NCI-H2227 (cell line): Measurements from ENCODE around the gene STXBP5.
A peak's percentile ranks its signal among the peaks of the same experiment; 100 is the strongest.

Source experiments
- DNase-seq: peaks from one replicate; lab custom pipeline; 2025; ENCODE audit not compliant: unreplicated experiment; lab: John Stamatoyannopoulos, UW

STXBP5 gene

GRCh38 chr6:147287869-147288271, 83.7 kb downstream of the STXBP5 start:
- DNase-seq: no peak

GRCh38 chr6:147297124-147297523, 92.9 kb downstream of the STXBP5 start:
- no peak for DNase-seq

- DNase-seq: no peak
Measured at GRCh38 chr6:147297663-147298316, 93.6 kb downstream of the STXBP5 start.

- no peak for DNase-seq
Measured at GRCh38 chr6:147298461-147298860, 94.2 kb downstream of the STXBP5 start.

- no peak for DNase-seq
Measured at GRCh38 chr6:147299035-147299434, 94.8 kb downstream of the STXBP5 start.

GRCh38 chr6:147301070-147301469, 96.9 kb downstream of the STXBP5 start:
- DNase-seq: no peak

- no peak for DNase-seq
Measured at GRCh38 chr6:147304016-147304415, 99.8 kb downstream of the STXBP5 start.

GRCh38 chr6:147310521-147310920, 106.3 kb downstream of the STXBP5 start:
- no peak for DNase-seq

GRCh38 chr6:147311218-147311617, 107.0 kb downstream of the STXBP5 start:
- no peak for DNase-seq

- no peak for DNase-seq
Measured at GRCh38 chr6:147321260-147321659, 117.0 kb downstream of the STXBP5 start.

- DNase-seq: no peak
Measured at GRCh38 chr6:147322299-147323162, 118.3 kb downstream of the STXBP5 start.

GRCh38 chr6:147325557-147325956, 121.3 kb downstream of the STXBP5 start:
- DNase-seq: no peak

GRCh38 chr6:147331401-147331800, 127.2 kb downstream of the STXBP5 start:
- DNase-seq: no peak

GRCh38 chr6:147337921-147338320, 133.7 kb downstream of the STXBP5 start:
- no peak for DNase-seq

GRCh38 chr6:147341486-147341885, 137.3 kb downstream of the STXBP5 start:
- DNase-seq: no peak

GRCh38 chr6:147345902-147346301, 141.7 kb downstream of the STXBP5 start:
- DNase-seq: no peak

- DNase-seq: no peak
Measured at GRCh38 chr6:147347179-147347881, 143.1 kb downstream of the STXBP5 start.

- no peak for DNase-seq
Measured at GRCh38 chr6:147347882-147348575, 143.8 kb downstream of the STXBP5 start.

GRCh38 chr6:147361311-147361981, 157.2 kb downstream of the STXBP5 start:
- no peak for DNase-seq

GRCh38 chr6:147366290-147366689, 162.1 kb downstream of the STXBP5 start:
- no peak for DNase-seq

GRCh38 chr6:147371325-147371724, 167.1 kb downstream of the STXBP5 start:
- peak; percentile 0 for DNase-seq
